ENCODE data around the gene NHS.

DNA sequence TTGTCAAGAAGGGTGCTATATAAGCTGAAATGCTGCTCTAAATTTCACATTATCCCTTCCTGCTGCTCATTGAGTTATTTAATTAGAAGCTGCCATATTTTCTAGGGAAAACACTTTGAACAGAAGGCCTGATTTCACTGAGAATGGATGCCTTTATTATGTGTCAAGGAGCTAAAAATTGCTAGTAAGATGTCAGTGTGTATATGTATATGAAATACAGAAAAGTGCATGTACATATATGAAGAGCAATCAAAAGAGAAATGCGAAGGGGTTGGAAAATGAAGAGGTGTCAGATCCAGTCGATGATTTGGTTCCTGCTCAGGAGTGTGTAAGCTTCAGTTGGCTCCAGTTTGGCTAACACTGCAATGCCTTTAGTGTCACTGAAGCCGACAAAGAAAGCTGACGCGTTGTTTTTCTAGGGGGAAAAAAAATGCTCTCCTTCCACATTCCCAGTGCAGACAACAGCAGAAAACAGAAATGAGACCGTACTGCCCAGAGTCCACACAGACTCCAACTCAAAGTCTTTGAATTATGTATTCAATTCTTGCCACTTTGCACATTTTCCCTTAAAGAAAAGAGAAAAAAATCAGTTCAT, 154.2 kb downstream of the NHS start:
- TF ChIP-seq, protein P1, sequence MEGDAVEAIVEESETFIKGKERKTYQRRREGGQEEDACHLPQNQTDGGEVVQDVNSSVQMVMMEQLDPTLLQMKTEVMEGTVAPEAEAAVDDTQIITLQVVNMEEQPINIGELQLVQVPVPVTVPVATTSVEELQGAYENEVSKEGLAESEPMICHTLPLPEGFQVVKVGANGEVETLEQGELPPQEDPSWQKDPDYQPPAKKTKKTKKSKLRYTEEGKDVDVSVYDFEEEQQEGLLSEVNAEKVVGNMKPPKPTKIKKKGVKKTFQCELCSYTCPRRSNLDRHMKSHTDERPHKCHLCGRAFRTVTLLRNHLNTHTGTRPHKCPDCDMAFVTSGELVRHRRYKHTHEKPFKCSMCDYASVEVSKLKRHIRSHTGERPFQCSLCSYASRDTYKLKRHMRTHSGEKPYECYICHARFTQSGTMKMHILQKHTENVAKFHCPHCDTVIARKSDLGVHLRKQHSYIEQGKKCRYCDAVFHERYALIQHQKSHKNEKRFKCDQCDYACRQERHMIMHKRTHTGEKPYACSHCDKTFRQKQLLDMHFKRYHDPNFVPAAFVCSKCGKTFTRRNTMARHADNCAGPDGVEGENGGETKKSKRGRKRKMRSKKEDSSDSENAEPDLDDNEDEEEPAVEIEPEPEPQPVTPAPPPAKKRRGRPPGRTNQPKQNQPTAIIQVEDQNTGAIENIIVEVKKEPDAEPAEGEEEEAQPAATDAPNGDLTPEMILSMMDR (conservative IDR thresholded peaks at IDR 0.05; ENCODE audit: low read depth, low read length): no peak
- no peak for TF ChIP-seq RCOR1 (IDR thresholded peaks at IDR 0.05; ENCODE audit: insufficient replicate concordance, low read length)
- peak; percentile 57 for TF ChIP-seq MAFK (IDR thresholded peaks at IDR 0.05; ENCODE audit: low read depth, low read length)
- TF ChIP-seq, protein P2, sequence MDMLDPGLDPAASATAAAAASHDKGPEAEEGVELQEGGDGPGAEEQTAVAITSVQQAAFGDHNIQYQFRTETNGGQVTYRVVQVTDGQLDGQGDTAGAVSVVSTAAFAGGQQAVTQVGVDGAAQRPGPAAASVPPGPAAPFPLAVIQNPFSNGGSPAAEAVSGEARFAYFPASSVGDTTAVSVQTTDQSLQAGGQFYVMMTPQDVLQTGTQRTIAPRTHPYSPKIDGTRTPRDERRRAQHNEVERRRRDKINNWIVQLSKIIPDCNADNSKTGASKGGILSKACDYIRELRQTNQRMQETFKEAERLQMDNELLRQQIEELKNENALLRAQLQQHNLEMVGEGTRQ (IDR thresholded peaks at IDR 0.05; ENCODE audit: low read depth, low read length): no peak
- no peak for TF ChIP-seq POLR2A (IDR thresholded peaks at IDR 0.05; ENCODE audit: low read depth, low read length)
